ENCODE results near the gene PCCA.

DNA sequence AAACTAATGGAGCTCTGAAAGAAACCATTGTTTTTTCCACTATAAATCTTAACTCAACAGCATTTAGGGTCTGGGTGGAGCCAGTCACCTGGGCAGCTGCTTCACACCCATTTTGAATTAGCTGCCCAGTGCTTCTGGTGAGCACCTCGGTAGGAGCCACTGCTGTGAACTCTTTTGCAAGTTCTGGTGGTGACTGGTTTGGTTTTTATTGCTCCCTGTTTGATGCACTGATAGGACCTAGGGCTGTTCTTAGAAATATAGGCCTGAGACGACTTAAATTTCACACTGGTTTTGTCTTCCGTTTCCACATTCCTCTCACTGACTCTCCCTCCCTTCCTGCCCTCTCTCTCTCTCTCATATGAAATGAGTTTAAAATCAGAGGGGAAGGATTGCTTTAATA lies 395.8 kb downstream of the PCCA start:
- no peak for TF ChIP-seq POLR2A (IDR thresholded peaks at IDR 0.05)
- TF ChIP-seq, protein P1, sequence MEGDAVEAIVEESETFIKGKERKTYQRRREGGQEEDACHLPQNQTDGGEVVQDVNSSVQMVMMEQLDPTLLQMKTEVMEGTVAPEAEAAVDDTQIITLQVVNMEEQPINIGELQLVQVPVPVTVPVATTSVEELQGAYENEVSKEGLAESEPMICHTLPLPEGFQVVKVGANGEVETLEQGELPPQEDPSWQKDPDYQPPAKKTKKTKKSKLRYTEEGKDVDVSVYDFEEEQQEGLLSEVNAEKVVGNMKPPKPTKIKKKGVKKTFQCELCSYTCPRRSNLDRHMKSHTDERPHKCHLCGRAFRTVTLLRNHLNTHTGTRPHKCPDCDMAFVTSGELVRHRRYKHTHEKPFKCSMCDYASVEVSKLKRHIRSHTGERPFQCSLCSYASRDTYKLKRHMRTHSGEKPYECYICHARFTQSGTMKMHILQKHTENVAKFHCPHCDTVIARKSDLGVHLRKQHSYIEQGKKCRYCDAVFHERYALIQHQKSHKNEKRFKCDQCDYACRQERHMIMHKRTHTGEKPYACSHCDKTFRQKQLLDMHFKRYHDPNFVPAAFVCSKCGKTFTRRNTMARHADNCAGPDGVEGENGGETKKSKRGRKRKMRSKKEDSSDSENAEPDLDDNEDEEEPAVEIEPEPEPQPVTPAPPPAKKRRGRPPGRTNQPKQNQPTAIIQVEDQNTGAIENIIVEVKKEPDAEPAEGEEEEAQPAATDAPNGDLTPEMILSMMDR (IDR thresholded peaks at IDR 0.05): no peak
